ENCODE measurements around the gene TBXA2R.
A peak's percentile ranks its signal among the peaks of the same experiment; 100 is the strongest.
"Not testable (repeated sequence)": the region's sequence is repeated elsewhere in the genome, so short reads cannot be mapped to it uniquely, and the experiment has no call there.

The TBXA2R gene

DNA sequence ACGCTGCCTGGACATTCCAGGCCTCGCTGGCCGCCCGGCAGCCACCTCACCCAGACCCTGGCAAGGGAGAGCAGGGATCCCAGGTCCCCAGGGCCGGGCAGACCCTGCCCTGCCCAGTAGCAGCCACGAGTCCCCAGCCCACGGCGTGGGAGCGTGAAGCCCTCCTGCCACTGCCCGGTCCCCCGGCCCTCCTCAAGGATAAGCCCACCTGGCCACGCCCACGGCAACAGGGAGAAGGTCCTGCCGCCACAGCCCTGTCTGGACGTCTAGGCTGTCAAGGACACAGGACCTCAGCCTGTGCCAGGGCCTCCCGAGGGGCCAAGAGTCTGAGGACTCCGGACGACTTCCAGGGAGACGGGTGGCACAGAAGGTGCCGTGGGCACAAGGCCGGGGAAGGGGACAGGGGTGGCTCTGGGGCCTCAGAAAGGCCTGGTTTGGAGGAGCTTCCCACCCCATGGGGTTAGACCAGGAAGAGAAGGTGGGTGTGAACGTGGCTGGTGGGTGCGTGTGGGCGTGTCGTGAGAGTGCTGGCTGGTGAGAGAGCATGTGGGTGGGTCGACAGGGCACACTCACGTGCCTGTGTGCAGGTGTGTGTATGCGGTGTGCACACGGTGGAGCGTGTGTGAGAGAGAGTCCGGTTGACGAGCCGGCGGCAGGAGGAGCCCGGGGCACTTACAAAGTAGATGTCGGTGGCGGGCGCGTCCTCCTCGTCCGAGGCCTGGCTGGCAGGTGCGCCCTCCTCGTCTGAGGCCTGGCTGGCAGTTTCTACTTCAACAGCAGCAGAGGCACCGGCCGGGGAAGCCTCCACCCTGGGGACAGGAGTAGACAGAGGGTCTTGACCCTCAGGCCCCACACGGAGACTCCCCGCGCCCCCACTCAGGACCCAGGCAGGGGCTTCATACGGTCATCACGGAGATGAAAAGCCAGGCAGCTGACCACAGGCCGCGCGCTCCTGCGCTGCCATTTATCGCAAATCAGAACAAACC lies 31.8 kb upstream of the TBXA2R start:
- peak in 1 of 2 experiments; percentile 16 for DNase-seq

DNA sequence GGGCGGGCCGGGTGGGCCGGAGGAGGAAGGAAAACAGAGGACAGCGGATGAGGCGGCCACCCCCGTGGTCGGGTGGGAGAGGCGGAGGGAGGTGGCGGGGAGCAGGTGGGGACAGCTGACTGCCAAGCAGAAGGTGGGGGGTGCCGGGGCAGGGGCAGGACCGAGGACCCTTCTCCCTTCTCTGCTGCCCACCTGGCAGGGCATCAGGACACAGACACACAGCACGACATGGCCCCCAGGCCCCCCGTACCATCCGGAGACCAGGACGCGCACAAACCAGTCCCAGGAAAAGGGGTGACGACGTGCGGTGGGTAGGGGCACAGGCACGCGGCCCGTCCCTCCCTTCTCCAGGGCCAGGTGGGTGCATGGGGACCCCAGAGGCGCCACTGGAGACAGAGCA lies 30.9 kb upstream of the TBXA2R start:
- DNase-seq: no peak

- no peak for DNase-seq
Measured at GRCh38 chr19:3636962-3637361, 30.3 kb upstream of the TBXA2R start.

DNA sequence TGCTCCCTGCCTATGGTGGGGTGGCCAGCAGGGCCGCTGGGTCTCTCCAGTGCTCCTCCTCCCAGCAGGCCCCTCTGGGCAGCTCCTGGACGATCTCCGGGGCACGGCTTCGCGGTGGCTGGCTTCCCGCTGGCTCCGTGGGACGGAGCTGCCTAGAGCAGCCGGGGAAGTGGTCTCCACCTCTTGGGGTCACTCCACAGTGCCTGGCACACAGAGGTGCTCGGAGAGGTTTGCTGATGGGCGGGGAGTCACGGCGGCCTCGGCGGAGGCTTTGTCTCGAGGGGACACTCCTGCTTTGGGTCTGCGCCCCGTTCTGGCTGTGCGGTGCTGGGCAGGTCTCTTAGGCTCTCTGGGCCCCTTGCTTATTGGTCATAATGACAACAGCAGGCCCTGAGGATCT lies 29.8 kb upstream of the TBXA2R start:
- no peak for DNase-seq

DNA sequence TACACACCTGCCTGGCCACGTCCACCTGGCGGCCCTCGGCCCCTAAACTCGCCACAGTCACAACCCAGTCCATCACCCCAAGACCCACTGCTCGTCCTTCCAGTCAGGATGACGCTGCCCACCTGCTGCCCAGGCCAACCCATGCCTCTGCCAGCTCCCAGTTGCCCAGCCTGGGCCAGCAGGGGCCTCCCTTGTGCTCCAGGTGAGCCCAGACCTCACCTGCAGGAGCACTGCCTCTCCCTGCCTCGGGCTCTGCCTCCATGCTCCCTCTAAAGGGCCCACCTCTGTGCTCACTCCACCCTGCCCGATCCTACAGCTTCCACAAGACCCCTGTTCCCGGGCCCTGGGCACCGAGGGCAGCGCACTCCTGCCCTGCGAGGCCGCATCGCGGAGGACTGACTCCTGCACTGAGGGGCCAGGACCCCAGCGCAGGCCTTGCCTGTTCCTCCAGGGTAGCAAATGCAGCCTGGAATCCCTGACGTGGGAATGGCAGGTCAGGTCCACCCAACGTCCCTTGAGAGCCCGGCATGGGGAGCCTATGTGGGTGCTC lies 27.9 kb upstream of the TBXA2R start:
- no peak for DNase-seq

GRCh38 chr19:3633559-3633988 lies 26.9 kb upstream of the TBXA2R start:
- DNase-seq: no peak

- no peak for DNase-seq
Measured at GRCh38 chr19:3632739-3633558, 26.3 kb upstream of the TBXA2R start.

DNA sequence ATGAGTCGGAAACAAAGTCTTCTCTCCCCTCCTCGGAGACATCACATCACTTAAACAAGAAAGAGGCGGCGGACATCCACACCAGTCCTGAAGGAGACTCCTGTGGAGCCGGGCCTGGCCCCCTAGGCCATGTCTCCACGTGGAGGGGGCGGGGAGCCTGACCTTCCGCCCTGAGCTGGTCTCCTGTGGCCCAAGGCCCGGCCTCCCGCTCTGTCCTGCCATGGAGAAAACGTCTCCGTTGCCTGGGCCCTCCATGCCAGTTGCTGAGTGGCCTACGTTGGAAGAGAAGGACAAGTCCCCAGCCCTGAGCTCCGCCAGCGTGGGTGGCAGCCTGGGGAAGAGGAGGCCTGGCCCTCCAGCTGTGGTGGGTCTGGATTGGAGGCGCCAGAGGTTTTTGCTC lies 25.4 kb upstream of the TBXA2R start:
- DNase-seq: no peak

DNA sequence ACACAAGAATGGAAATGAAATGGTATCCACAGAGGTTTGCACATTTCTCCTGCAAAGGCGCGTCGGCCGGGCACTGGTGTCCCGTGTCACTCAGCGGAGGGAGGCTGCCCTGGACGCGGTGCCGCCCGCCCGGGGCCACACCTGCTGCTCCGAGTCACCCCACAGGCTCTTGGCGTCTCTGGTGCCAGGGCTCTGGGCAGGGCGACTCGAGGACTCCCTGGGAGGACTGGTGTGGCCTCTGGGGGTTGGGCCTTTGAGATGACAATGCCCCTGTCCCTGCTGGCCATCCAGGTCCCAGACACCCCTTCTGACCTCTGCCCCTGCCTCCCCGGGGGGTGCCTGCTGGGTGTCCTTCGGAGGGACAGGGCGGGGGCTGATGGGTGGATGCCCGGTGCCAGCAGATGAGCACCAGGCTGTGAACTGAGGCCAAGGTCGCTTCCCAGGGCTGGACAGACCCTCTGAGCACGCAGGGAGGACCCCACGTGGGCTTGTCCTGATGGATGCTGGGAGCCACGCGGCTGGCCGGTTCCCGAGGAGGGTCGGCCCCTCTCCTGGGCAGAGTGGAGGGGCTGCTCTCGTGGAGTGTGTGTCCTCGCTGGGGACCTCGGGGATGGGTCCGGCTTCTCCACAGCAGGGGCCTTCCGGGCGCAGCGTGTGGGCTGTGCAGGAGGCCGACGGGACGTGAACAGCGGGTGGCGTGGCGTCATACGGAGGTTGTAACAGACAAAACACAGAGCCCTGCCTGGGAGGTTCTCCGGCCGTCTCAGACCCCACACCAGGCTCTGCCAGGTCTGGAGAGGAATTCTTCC lies 24.6 kb upstream of the TBXA2R start:
- no peak for DNase-seq

DNA sequence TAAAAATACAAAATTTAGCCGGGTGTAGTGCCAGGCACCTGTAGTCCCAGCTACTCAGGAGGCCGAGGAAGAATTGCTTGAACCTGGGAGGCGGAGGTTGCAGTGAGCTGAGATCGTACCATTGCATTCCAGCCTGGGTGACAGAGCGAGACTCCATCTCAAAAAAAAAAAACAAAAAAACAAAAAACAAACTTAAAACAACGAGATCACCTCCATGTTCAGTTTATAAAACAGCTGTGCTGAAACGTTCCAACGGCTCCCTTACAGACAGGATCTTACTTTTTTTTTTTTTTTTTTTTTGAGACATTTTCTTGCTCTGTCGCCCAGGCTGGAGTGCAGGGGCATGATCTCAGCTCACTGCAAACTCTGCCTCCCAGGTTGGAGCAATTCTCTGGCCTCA lies 22.1 kb upstream of the TBXA2R start:
- not testable (repeated sequence) for DNase-seq

GRCh38 chr19:3627351-3627723 lies 20.7 kb upstream of the TBXA2R start:
- no peak for DNase-seq

DNA sequence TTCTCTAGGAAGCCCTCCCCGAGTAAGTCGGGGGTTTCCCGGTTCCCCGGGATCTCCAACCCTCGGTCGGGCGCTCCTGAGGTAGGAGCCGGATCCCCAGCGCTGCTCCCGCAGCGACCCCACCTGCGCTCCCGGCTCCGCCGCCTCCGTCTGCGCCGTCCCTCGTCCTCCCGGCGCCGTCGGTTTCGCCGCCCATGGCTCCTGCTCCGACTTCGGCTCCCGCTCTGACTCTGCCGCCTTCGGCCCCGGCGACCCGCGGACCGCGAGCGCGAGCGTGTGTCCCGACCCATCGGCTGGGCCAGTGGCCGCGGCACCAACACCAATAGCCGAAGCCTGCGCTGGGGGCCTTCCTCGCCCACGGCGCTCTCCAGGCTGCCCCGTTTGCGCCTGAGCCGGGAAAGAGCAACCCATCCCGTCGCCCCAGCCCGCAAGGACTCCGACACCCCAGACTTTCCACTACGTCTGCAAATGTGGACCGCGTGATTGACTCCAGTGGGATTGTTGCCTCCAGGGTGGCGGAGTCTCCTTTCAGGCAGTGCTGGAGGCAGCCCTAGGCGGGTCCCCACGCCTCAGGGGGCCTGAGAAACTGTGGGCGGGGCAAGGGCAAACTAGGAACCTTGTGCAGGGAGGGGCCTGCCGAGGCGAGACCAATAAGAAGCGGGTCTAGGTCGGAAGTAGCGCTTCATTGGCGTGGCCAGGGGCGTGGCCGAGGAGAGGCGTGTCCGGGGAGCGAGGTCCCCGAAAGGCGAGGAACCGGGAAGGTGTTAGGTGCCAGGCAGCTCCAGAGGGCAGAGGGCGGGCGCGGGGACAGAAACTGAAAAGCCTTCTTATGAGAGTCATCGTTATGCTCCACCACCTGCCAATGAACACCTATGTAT lies 20.0 kb upstream of the TBXA2R start, which contains the start of gene CACTIN:
TSS of gene CACTIN (minus strand) at position 318 of the 878 bp plus-strand sequence. CDS start at position 290, 28 bp downstream.
- DNase-seq: peak; percentile 98 to 99

GRCh38 chr19:3625996-3626472 lies 19.4 kb upstream of the TBXA2R start:
- DNase-seq: peak in 1 of 2 experiments; percentile 9

DNA sequence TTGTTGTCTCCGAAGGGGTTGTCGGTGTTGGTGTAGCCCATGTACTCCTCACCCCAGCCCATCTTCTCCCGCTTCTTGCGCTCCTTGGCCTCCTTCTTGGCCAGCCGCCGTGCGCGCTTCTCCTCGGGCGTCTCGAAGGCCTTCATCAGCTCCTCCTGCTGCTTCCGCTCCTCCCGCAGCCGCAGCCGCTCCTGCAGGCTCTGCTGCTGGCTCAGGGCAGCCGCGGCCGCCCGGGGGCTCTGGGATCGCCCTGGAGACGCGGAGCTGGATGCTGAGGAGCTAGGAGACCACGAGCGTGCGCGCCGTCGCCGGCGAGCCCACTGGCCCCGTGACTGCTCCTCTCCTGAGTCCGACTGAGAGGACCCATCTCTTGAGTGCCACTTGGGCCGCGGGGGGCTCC lies 17.0 kb upstream of the TBXA2R start:
- no peak for DNase-seq

DNA sequence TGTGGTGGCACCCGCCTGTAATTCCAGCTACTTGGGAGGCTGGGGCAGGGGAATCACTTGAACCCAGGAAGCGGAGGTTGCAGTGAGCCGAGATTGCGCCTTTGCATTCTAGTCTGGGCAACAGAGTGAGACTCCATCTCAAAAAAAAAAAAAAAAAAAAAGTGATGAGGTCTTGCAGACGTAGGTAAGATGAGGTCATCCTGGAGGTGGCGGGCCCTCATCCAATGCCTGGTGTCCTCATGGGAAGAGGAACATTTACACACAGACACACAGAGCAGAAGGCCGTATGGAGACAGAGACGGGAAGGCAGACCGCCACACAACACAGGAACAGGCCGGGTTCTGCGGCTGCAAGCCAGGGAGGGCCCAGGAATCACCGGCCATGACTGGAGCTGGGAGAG lies 15.5 kb upstream of the TBXA2R start:
- no peak for DNase-seq

GRCh38 chr19:3621689-3622088 lies 15.0 kb upstream of the TBXA2R start:
- no peak for DNase-seq

- no peak for DNase-seq
Measured at GRCh38 chr19:3620817-3621547, 14.3 kb upstream of the TBXA2R start.

DNA sequence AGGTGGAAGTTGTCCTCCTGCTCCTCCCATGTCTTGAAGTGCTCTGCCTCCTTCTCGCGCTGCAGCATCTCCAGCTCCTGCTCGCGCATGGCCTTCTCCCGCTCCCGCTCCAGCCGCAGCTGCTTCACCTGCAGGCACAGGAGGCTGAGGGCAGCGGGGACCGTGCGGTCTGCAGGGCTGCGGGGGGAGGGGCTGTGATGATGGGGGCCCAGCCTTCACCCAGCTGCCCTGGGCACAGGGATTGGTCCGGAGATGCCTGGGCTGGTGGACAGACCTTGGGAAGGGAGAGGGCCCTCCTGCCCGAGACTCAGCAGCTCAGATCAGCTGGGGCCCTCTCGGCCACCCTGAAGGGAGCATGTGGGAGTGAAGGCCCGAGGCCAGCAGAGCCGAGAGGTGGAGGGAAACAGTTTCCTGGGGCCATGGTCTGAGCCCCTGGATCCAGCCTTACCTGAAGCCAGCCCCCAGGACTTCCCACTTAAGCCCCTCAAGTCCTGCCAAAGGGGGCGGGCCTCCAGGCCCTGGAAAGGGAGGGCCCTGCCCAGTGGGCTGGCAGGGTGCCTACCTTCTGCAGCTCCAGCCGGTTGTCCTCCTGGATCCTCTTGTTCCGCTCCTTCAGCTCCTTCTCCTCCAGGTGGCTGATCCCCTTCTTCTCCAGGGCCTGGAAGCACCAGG lies 13.6 kb upstream of the TBXA2R start:
- no peak for DNase-seq

- no peak for DNase-seq
Measured at GRCh38 chr19:3619631-3620012, 12.9 kb upstream of the TBXA2R start.
